WERI-Rb-1 (cell line): Measurements from ENCODE around the gene ACVR1C.

ENCODE experiments used
- DNase-seq: peaks from one replicate; pipeline ENCODE4 v3.0.0-alpha.2; 2020
- H3K27ac ChIP-seq: fragments of 250-450 bp; sonication (Bioruptor Pico); 2 replicates; pipeline ENCODE4 v1.5.1; 2020; ENCODE audit warnings: mild to moderate bottlenecking, moderate library complexity
- H3K27me3 ChIP-seq: fragments of 250-450 bp; sonication (Bioruptor Pico); 2 replicates; pipeline ENCODE4 v1.5.1; 2021; ENCODE audit warnings: mild to moderate bottlenecking, low read depth, moderate library complexity; ENCODE audit not compliant: insufficient read depth, severe bottlenecking
- H3K36me3 ChIP-seq: fragments of 250-450 bp; sonication (Bioruptor Pico); 2 replicates; pipeline ENCODE4 v1.5.1; 2020; ENCODE audit warnings: mild to moderate bottlenecking, moderate library complexity
- H3K4me3 ChIP-seq: 2 replicates; pipeline ENCODE4 v1.5.1; 2011; ENCODE audit warnings: low read depth, mild to moderate bottlenecking, control low read depth, low read length
- H3K9me3 ChIP-seq: fragments of 250-450 bp; sonication (Bioruptor Pico); 2 replicates; pipeline ENCODE4 v1.5.1; 2021; ENCODE audit warnings: mild to moderate bottlenecking, moderate library complexity; ENCODE audit not compliant: severe bottlenecking
- CTCF ChIP-seq: IDR thresholded peaks from 2 replicates; pipeline ENCODE4 v1.5.1; 2011; ENCODE audit warnings: low read depth, mild to moderate bottlenecking, control low read depth, inconsistent platforms, low read length

ACVR1C gene

DNA sequence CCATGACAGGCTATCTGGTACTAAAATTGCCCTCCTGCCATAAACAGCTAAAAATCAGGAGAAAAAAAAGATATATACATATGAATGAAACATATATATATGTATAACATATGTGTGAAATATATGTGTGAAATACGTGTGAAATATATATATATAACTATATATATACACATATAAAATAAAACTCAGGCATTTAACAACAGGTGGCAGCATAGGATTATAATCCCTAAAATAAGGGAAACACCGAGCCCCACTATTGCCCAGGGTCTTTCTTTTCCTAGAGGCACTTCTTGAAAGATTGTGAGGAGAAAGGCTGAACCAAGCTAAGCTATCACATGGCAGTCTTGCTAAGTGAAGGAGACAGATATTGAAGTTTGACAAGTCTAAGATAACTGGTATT lies 118.9 kb downstream of the ACVR1C start:
- Histone ChIP-seq H3K36me3 (no peaks in the 10 kb centered on the region), H3K27me3 (no peaks in the 10 kb centered on the region), H3K4me3 (no peak overlapping the region), H3K27ac (no peak overlapping the region), H3K9me3 (no peaks in the 10 kb centered on the region)
- no peak for DNase-seq
- no peak for TF ChIP-seq CTCF

DNA sequence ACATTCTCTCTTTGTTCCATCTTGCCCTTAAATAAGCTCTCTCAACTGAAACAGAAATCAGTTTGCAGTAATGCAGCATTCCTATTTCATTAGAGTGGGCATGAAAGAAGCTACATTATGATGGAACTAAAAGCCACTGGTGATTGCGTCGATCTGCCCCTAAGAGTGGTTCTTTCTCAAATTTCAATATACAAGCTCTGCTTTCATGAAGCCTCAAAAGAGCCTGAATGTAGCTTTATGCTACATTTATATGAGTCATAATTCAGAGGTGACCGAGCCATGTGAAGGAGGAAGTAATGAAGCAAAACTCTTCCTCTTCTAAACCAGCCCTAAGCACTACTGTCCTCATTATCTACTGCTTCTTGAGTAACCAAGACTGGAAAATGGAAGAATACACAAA lies 120.0 kb downstream of the ACVR1C start:
- no peak for DNase-seq
- no peak overlapping the region for H3K4me3 ChIP-seq
- no peak for TF ChIP-seq CTCF
- H3K27ac ChIP-seq = no peak overlapping the region
- no peaks in the 10 kb centered on the region for H3K27me3 ChIP-seq
- H3K36me3 ChIP-seq = no peaks in the 10 kb centered on the region
- H3K9me3 ChIP-seq = no peaks in the 10 kb centered on the region

GRCh38 chr2:157506586-157506985 lies 122.1 kb downstream of the ACVR1C start:
- no peak for TF ChIP-seq CTCF

GRCh38 chr2:157504623-157505022 lies 124.0 kb downstream of the ACVR1C start:
- Histone ChIP-seq H3K36me3 (no peaks in the 10 kb centered on the region), H3K27ac (no peak overlapping the region), H3K27me3 (no peaks in the 10 kb centered on the region), H3K9me3 (no peaks in the 10 kb centered on the region), H3K4me3 (no peak overlapping the region)
- DNase-seq = no peak
- TF ChIP-seq CTCF = no peak

More at GRCh38 chr2:157506586-157506985, 122.1 kb downstream of the ACVR1C start:
- Histone ChIP-seq H3K27me3 (no peaks in the 10 kb centered on the region), H3K4me3 (no peak overlapping the region), H3K36me3 (no peaks in the 10 kb centered on the region), H3K9me3 (no peaks in the 10 kb centered on the region), H3K27ac (no peak overlapping the region)
- DNase-seq = no peak

GRCh38 chr2:157501026-157501425 lies 127.6 kb downstream of the ACVR1C start:
- H3K9me3 ChIP-seq = no peaks in the 10 kb centered on the region
- DNase-seq = no peak
- TF ChIP-seq CTCF = no peak
- H3K4me3 ChIP-seq = no peak overlapping the region
- no peaks in the 10 kb centered on the region for H3K36me3 ChIP-seq
- H3K27ac ChIP-seq = no peak overlapping the region
- H3K27me3 ChIP-seq = no peaks in the 10 kb centered on the region

DNA sequence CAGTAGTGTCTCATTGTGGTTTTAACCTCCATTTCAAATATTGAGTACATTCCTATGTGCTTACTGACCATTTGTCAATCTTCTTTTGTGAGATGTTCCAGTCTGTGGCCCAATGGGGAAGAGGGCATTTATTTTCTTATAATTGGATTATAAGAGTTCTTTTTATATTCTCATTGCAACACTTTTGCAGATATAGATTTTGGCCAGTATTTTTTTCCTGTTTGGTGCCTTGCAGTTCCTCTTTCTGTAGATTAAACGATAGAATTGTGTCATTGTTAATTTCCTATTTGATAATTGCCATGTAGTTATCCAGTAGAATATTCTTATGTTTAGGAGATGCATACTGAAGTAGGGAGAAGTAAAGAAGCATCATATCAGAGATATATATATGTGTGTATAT lies 128.3 kb downstream of the ACVR1C start:
- no peak for TF ChIP-seq CTCF
- no peak for DNase-seq
- Histone ChIP-seq H3K36me3 (no peaks in the 10 kb centered on the region), H3K27me3 (no peaks in the 10 kb centered on the region), H3K4me3 (no peak overlapping the region), H3K9me3 (no peaks in the 10 kb centered on the region), H3K27ac (no peak overlapping the region)
